Hepatocyte (in vitro differentiated cells): Measurements from ENCODE around the gene DLEC1.
"Not testable (repeated sequence)": the region's sequence is repeated elsewhere in the genome, so short reads cannot be mapped to it uniquely, and the experiment has no call there.

Source experiments
- EZH2 ChIP-seq: fragments of 200-600 bp; sonication (generic); IDR thresholded peaks from 2 replicates; pipeline ENCODE4 v1.6.1; 2016; ENCODE audit warnings: antibody characterized with exemption, mild to moderate bottlenecking, borderline replicate concordance
- EZH2phosphoT487 ChIP-seq: fragments of 200-600 bp; sonication (generic); IDR thresholded peaks from one replicate; pipeline ENCODE4 v1.6.1; 2018; ENCODE audit warnings: antibody characterized with exemption, mild to moderate bottlenecking, low read depth, moderate library complexity; ENCODE audit not compliant: unreplicated experiment, severe bottlenecking
- TF ChIP-seq, protein P1 (sequence below): fragments of 200-600 bp; sonication (generic); IDR thresholded peaks from 2 replicates; pipeline ENCODE4 v1.5.1; 2016; ENCODE audit warnings: antibody characterized with exemption, mild to moderate bottlenecking; ENCODE audit not compliant: poor library complexity

- TF ChIP-seq EZH2, EZH2phosphoT487: not testable (repeated sequence)
- TF ChIP-seq, protein P1, sequence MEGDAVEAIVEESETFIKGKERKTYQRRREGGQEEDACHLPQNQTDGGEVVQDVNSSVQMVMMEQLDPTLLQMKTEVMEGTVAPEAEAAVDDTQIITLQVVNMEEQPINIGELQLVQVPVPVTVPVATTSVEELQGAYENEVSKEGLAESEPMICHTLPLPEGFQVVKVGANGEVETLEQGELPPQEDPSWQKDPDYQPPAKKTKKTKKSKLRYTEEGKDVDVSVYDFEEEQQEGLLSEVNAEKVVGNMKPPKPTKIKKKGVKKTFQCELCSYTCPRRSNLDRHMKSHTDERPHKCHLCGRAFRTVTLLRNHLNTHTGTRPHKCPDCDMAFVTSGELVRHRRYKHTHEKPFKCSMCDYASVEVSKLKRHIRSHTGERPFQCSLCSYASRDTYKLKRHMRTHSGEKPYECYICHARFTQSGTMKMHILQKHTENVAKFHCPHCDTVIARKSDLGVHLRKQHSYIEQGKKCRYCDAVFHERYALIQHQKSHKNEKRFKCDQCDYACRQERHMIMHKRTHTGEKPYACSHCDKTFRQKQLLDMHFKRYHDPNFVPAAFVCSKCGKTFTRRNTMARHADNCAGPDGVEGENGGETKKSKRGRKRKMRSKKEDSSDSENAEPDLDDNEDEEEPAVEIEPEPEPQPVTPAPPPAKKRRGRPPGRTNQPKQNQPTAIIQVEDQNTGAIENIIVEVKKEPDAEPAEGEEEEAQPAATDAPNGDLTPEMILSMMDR: not testable (repeated sequence)
Measured at GRCh38 chr3:38053286-38053685, 14.3 kb downstream of the DLEC1 start.
